ENCODE results near the gene CXCL5.
"Not testable (repeated sequence)": the region's sequence is repeated elsewhere in the genome, so short reads cannot be mapped to it uniquely, and the experiment has no call there.

Gene CXCL5

GRCh38 chr4:74014332-74014731, 15.9 kb upstream of the CXCL5 start:
- DNase-seq: no peak

GRCh38 chr4:74013264-74013663, 14.8 kb upstream of the CXCL5 start:
- no peak for DNase-seq

GRCh38 chr4:74012130-74012529, 13.7 kb upstream of the CXCL5 start:
- no peak for DNase-seq

- no peak for DNase-seq
Measured at GRCh38 chr4:74009307-74009706, 10.8 kb upstream of the CXCL5 start.

GRCh38 chr4:74006009-74006476, 7.6 kb upstream of the CXCL5 start:
- DNase-seq: no peak

GRCh38 chr4:74005528-74005927, 7.1 kb upstream of the CXCL5 start:
- no peak for DNase-seq

GRCh38 chr4:74004668-74005067, 6.2 kb upstream of the CXCL5 start:
- DNase-seq: no peak

- no peak for DNase-seq
Measured at GRCh38 chr4:74000301-74000700, 1.8 kb upstream of the CXCL5 start.

- DNase-seq: no peak
Measured at GRCh38 chr4:73992050-73992449, 6.4 kb downstream of the CXCL5 start.

GRCh38 chr4:73991742-73992000, 6.8 kb downstream of the CXCL5 start:
- DNase-seq: no peak

- no peak for DNase-seq
Measured at GRCh38 chr4:73990988-73991741, 7.3 kb downstream of the CXCL5 start.

- DNase-seq: no peak
Measured at GRCh38 chr4:73989928-73990327, 8.5 kb downstream of the CXCL5 start.

- no peak for DNase-seq
Measured at GRCh38 chr4:73989031-73989430, 9.4 kb downstream of the CXCL5 start.

- DNase-seq: no peak
Measured at GRCh38 chr4:73988061-73988460, 10.4 kb downstream of the CXCL5 start, which contains the start of gene PPBP. PPBP (minus strand) TSS chr4:73988190; CDS start chr4:73988103, 87 bp downstream.

GRCh38 chr4:73985528-73985852, 13.0 kb downstream of the CXCL5 start:
- DNase-seq: no peak

- DNase-seq: no peak
Measured at GRCh38 chr4:73984736-73985527, 13.5 kb downstream of the CXCL5 start.

- not testable (repeated sequence) for DNase-seq
Measured at GRCh38 chr4:73981175-73981574, 17.3 kb downstream of the CXCL5 start.

- DNase-seq: no peak
Measured at GRCh38 chr4:73979407-73979957, 19.0 kb downstream of the CXCL5 start.

GRCh38 chr4:73978886-73979285, 19.6 kb downstream of the CXCL5 start:
- no peak for DNase-seq

GRCh38 chr4:73976716-73977115, 21.8 kb downstream of the CXCL5 start:
- DNase-seq: no peak

- DNase-seq: no peak
Measured at GRCh38 chr4:73976217-73976616, 22.3 kb downstream of the CXCL5 start.

GRCh38 chr4:73974352-73974751, 24.1 kb downstream of the CXCL5 start:
- no peak for DNase-seq

GRCh38 chr4:73970945-73971344, 27.5 kb downstream of the CXCL5 start:
- no peak for DNase-seq

GRCh38 chr4:73970011-73970410, 28.5 kb downstream of the CXCL5 start:
- no peak for DNase-seq

Data from activated CD4-positive, alpha-beta T cell treated with anti-CD3 and anti-CD28 coated beads, Interleukin-2, amount 50 U/mL, for 16 hours (primary cell).